Motor neuron (in vitro differentiated cells): ENCODE measurements around the gene F8A2. TPM values are rescaled to one million over a fixed set of nuclear protein-coding genes. Genes with fewer than 3 reads are reported as not detected.
A peak's percentile ranks its signal among the peaks of the same experiment; 100 is the strongest.
"Not testable (repeated sequence)": the region's sequence is repeated elsewhere in the genome, so short reads cannot be mapped to it uniquely, and the experiment has no call there.

ENCODE experiments used
- ATAC-seq, 8 experiments: fragments of 200-7000 bp; cut with Tn5 transposase; replicated peaks in 6 of 8; 2 replicates each; pipeline ENCODE4 v1.8.0; 2021; ENCODE audit warnings: mild to moderate bottlenecking in 8 of 8, moderate library complexity in 8 of 8
- H3K27ac ChIP-seq, 2 donors: fragments of 250-450 bp; sonication (Bioruptor Pico); 2 replicates each; pipeline ENCODE4 v1.9.0; 2021; ENCODE audit warnings: antibody characterized with exemption in 2 of 2, mild to moderate bottlenecking in 2 of 2, moderate library complexity in 1 of 2
- H3K4me1 ChIP-seq, 2 donors: fragments of 250-450 bp; sonication (Bioruptor Pico); replicated peaks in 1 of 2; 2 replicates each; pipeline ENCODE4 v1.6.1; 2021; ENCODE audit warnings: antibody characterized with exemption in 2 of 2, mild to moderate bottlenecking in 2 of 2, moderate library complexity in 1 of 2
- H3K4me3 ChIP-seq, 5 donors: fragments of 250-450 bp; sonication (Bioruptor Pico); 2 replicates each; pipeline ENCODE4 v1.9.0; 2021; ENCODE audit warnings: antibody characterized with exemption in 5 of 5, mild to moderate bottlenecking in 5 of 5, moderate library complexity in 4 of 5
- WGBS, 10 experiments: fragments of 450-650 bp; shearing (Covaris generic); methylation state at CpG; one replicate each; pipeline ENCODE4 v1.0.0; 2022; 5-methylcytosine and 5-hydroxymethylcytosine counted together
- in situ Hi-C, 9 experiments: fragments of 400-800 bp; cut with MboI; loops; one replicate each; pipeline ENCODE4 v1.15.0; 2021; ENCODE audit warnings: low sequenced_read_pairs in 9 of 9, low pct_unique_long_range_greater_than_20kb in 2 of 9; ENCODE audit not compliant: unreplicated experiment in 9 of 9
- total RNA-seq, 8 experiments: library from RNA; unstranded; fragments of 300-600 nt; gene quantifications; 2 replicates each; pipeline versions ENCODE4 v1.2.3 to v1.2.4, GENCODE V29; 2022

The F8A2 gene
- total RNA-seq = not detected

GRCh38 chrX:155381843-155382528 is at the start of gene F8A2:
TSS of gene F8A2 (plus strand) at chrX:155382095. CDS start at chrX:155382115, 20 bp downstream.
- in situ Hi-C loops, H3K27ac ChIP-seq, H3K4me3 ChIP-seq, H3K4me1 ChIP-seq: not testable (repeated sequence)
- ATAC-seq = peak; percentile 46 to 79 (median 71)
- WGBS, 10 experiments = no CpG with 5 or more reads among the region's 90 CpGs

- no peak for ATAC-seq
- in situ Hi-C loops = no loop called here
- Histone ChIP-seq H3K4me1 (no peaks in the 10 kb centered on the region), H3K4me3 (no peak overlapping the region), H3K27ac (no peak overlapping the region)
- WGBS, 10 experiments = 0 to 83% (median 29%) methylated on average over 1 of the region's 2 CpGs; no CpG with 5 or more reads in 6 of the 10 experiments
These were observed 48.3 kb upstream of the F8A2 start for GRCh38 chrX:155333544-155334100.

- Histone ChIP-seq H3K27ac (no peak within 1 kb of the TSS), H3K4me1 (no peaks in the 10 kb centered on the region), H3K4me3 (no peak within 1 kb of the TSS)
- 0 to 80% (median 50%) methylated on average over 1 to 3 of the region's 5 CpGs; no CpG with 5 or more reads in 5 of the 10 experiments for WGBS, 10 experiments
- in situ Hi-C loops = no loop called here
- ATAC-seq = peak in 3 of 8 experiments; percentile 97 to 99 (median 97)
These were observed 47.2 kb upstream of the F8A2 start, which contains the start of gene CLIC2 for GRCh38 chrX:155334486-155335336. TSS of gene CLIC2 (minus strand) at chrX:155334614. CDS start at chrX:155334427, 187 bp downstream.

- H3K4me3 ChIP-seq, H3K4me1 ChIP-seq, ATAC-seq, H3K27ac ChIP-seq, in situ Hi-C loops: not testable (repeated sequence)
- 17% methylated on average over 1 of the region's 1 CpG; no CpG with 5 or more reads in 9 of the 10 experiments for WGBS, 10 experiments
These were observed 46.6 kb upstream of the F8A2 start for GRCh38 chrX:155335337-155335712.

- H3K27ac ChIP-seq, in situ Hi-C loops, H3K4me3 ChIP-seq, ATAC-seq, H3K4me1 ChIP-seq: not testable (repeated sequence)
- WGBS, 10 experiments = no CpG with 5 or more reads among the region's 1 CpG
These were observed 36.2 kb upstream of the F8A2 start for GRCh38 chrX:155345689-155346088.

- H3K27ac ChIP-seq, in situ Hi-C loops, H3K4me1 ChIP-seq, H3K4me3 ChIP-seq, ATAC-seq: not testable (repeated sequence)
- no CpG with 5 or more reads among the region's 4 CpGs for WGBS, 10 experiments
These were observed 32.4 kb upstream of the F8A2 start for GRCh38 chrX:155349448-155349847.

GRCh38 chrX:155363712-155364111 is 18.2 kb upstream of the F8A2 start:
- ATAC-seq, H3K4me1 ChIP-seq, H3K27ac ChIP-seq, in situ Hi-C loops, H3K4me3 ChIP-seq: not testable (repeated sequence)
- no CpG with 5 or more reads among the region's 7 CpGs for WGBS, 10 experiments

- H3K4me1 ChIP-seq, H3K4me3 ChIP-seq, ATAC-seq, H3K27ac ChIP-seq, in situ Hi-C loops: not testable (repeated sequence)
- WGBS, 10 experiments = no CpG with 5 or more reads among the region's 9 CpGs
These were observed 8.0 kb upstream of the F8A2 start for GRCh38 chrX:155373777-155374458.

GRCh38 chrX:155379802-155380201 is 2.1 kb upstream of the F8A2 start:
- H3K4me3 ChIP-seq, in situ Hi-C loops: not testable (repeated sequence)
- WGBS, 10 experiments = no CpG with 5 or more reads among the region's 7 CpGs

GRCh38 chrX:155382529-155382967 is 653 bp downstream of the F8A2 start:
- H3K4me3 ChIP-seq, H3K27ac ChIP-seq, H3K4me1 ChIP-seq, in situ Hi-C loops: not testable (repeated sequence)
- no CpG with 5 or more reads among the region's 64 CpGs for WGBS, 10 experiments
- peak; percentile 75 to 85 (median 79) for ATAC-seq

More at GRCh38 chrX:155379802-155380201, 2.1 kb upstream of the F8A2 start:
- H3K27ac ChIP-seq, H3K4me1 ChIP-seq, ATAC-seq: not testable (repeated sequence)

GRCh38 chrX:155389634-155390033 is 7.7 kb downstream of the F8A2 start:
- H3K4me3 ChIP-seq = no peak overlapping the region
- 68 to 89% (median 83%) methylated on average over 1 to 3 of the region's 8 CpGs; no CpG with 5 or more reads in 7 of the 10 experiments for WGBS, 10 experiments
- in situ Hi-C loops = no loop called here
- no peaks in the 10 kb centered on the region for H3K4me1 ChIP-seq
- ATAC-seq = no peak
- no peak overlapping the region for H3K27ac ChIP-seq

- H3K27ac ChIP-seq, in situ Hi-C loops, ATAC-seq, H3K4me3 ChIP-seq, H3K4me1 ChIP-seq: not testable (repeated sequence)
- WGBS, 10 experiments = 23 to 83% (median 42%) methylated on average over 3 to 4 of the region's 7 CpGs; no CpG with 5 or more reads in 7 of the 10 experiments
These were observed 12.9 kb downstream of the F8A2 start for GRCh38 chrX:155394747-155395276.
